ENCODE data around the gene FAM13B.

DNA sequence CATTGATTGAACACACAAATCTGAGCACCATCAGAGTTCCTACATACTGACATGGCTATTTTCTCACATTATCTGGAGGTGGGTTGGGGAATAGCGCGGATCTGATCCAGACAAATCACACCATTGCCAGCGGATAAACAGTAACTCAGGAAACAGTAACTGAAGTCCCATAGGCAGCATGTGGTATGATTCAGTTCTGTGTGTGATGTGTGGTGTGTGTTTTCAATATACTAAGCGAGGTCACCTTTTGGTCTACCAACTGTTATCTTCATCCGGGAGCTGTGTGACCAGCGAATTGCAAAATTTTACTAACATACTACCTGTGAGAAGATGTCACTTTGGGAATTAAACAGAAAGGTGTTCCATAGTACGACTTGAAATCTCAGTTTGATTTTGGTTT is 93.5 kb downstream of the FAM13B start:
- TF ChIP-seq, protein P1, sequence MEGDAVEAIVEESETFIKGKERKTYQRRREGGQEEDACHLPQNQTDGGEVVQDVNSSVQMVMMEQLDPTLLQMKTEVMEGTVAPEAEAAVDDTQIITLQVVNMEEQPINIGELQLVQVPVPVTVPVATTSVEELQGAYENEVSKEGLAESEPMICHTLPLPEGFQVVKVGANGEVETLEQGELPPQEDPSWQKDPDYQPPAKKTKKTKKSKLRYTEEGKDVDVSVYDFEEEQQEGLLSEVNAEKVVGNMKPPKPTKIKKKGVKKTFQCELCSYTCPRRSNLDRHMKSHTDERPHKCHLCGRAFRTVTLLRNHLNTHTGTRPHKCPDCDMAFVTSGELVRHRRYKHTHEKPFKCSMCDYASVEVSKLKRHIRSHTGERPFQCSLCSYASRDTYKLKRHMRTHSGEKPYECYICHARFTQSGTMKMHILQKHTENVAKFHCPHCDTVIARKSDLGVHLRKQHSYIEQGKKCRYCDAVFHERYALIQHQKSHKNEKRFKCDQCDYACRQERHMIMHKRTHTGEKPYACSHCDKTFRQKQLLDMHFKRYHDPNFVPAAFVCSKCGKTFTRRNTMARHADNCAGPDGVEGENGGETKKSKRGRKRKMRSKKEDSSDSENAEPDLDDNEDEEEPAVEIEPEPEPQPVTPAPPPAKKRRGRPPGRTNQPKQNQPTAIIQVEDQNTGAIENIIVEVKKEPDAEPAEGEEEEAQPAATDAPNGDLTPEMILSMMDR (IDR thresholded peaks at IDR 0.05; ENCODE audit: borderline replicate concordance, extremely low read depth, low read length, poor library complexity, severe bottlenecking): no peak
- no peak for TF ChIP-seq EZH2 (IDR thresholded peaks at IDR 0.05; ENCODE audit: borderline replicate concordance, low read depth, low read length, severe bottlenecking)

All from DND-41 (cell line).